ENCODE measurements around the gene PKP2. TPM values are rescaled to one million over a fixed set of nuclear protein-coding genes. Genes with fewer than 3 reads are reported as not detected.

PKP2 gene
- total and polyA plus RNA-seq, 2 of the 8 experiments (the other 6 are each of a cell fraction or from before 2014, with no cell fraction given) = 9.6 to 44.8 TPM

GRCh38 chr12:32789916-32790315 lies 106.7 kb downstream of the PKP2 start:
- WGBS, 2 experiments (ENCODE audit: extremely low coverage in 1 of 2, insufficient coverage in 1 of 2, insufficient read length in 1 of 2, insufficient replicate concordance in 2 of 2, low coverage in 1 of 2, low lambda C conversion rate in 2 of 2, missing lambda C conversion rate in 1 of 2) = 85% methylated on average over 2 of the region's 2 CpGs; no CpG with 5 or more reads in 1 of the 2 experiments
- no peaks in the 10 kb centered on the region for H3K79me1 ChIP-seq (ENCODE audit: low read depth, low read length)
- H3K27ac ChIP-seq (ENCODE audit: low read depth, low read length) = no peak overlapping the region
- H3K27me3 ChIP-seq (replicated peaks in 1 of 4; ENCODE audit: control insufficient read depth in 3 of 4, extremely low read depth in 1 of 4, insufficient read depth in 3 of 4, low read length in 3 of 4) = no peaks in the 10 kb centered on the region
- ChIA-PET CTCF (ENCODE audit: partially characterized antibody) (interaction anchor here (0.7 kb wide), 1 partner anchor 11 kb away, joined by 4 read pairs; no protein-coding TSS in a partner anchor), POLR2A (ENCODE audit: partially characterized antibody) (no interaction called here)
- no peak overlapping the region for H3K9ac ChIP-seq (replicated peaks in 1 of 4; ENCODE audit: extremely low read depth in 1 of 4, low read depth in 3 of 4, low read length in 3 of 4)
- H3K18ac ChIP-seq (ENCODE audit: extremely low read depth, low read length) = no peak overlapping the region
- H2BK15ac ChIP-seq (ENCODE audit: low read length) = no peak overlapping the region
- no peak overlapping the region for H2BK120ac ChIP-seq (replicated peaks; ENCODE audit: low read depth, low read length)
- no peak overlapping the region for H2BK5ac ChIP-seq (ENCODE audit: low read depth, low read length)
- DNase-seq (ENCODE audit: low read depth in 1 of 2, low spot score in 2 of 2) (no peak), FAIRE-seq (no peak)
- no peaks in the 10 kb centered on the region for H3K4me1 ChIP-seq (replicated peaks in 1 of 4; ENCODE audit: control insufficient read depth in 3 of 4, insufficient read depth in 4 of 4, low read length in 3 of 4)
- no peaks in the 10 kb centered on the region for H4K20me1 ChIP-seq (replicated peaks in 1 of 2; ENCODE audit: control insufficient read depth in 1 of 2, insufficient read depth in 2 of 2, low read length in 2 of 2)
- H3K79me2 ChIP-seq (ENCODE audit: control insufficient read depth in 1 of 2, insufficient read depth in 2 of 2, low read length in 2 of 2) = no peaks in the 10 kb centered on the region
- H4K5ac ChIP-seq (ENCODE audit: insufficient read length, low read depth, low read length) = no peak overlapping the region
- H4K8ac ChIP-seq (ENCODE audit: extremely low read depth, insufficient read depth, low read length) = no peak overlapping the region
- no peak overlapping the region for H3K4ac ChIP-seq (replicated peaks; ENCODE audit: insufficient read length, low read depth, low read length)
- no peak overlapping the region for H3K56ac ChIP-seq (replicated peaks; ENCODE audit: insufficient read length, low read depth, low read length)
- no peaks in the 10 kb centered on the region for H3K23me2 ChIP-seq (ENCODE audit: low read depth, low read length)
- no peak overlapping the region for H2AFZ ChIP-seq (ENCODE audit: low read length)
- TF ChIP-seq TEAD4 (IDR thresholded peaks at IDR 0.05; ENCODE audit: low read depth, low read length) (no peak), RNF2 (IDR thresholded peaks at IDR 0.05; ENCODE audit: borderline replicate concordance, low read depth, low read length, missing control alignments, poor library complexity, severe bottlenecking) (no peak), MAFK (IDR thresholded peaks at IDR 0.05; ENCODE audit: low read depth, low read length) (no peak), BCL11A (IDR thresholded peaks at IDR 0.05; ENCODE audit: low read depth in 2 of 2, low read length in 2 of 2) (no peak), BRCA1 (IDR thresholded peaks at IDR 0.05; ENCODE audit: low read depth, low read length) (no peak), CBX8 (IDR thresholded peaks at IDR 0.05; ENCODE audit: borderline replicate concordance, low read depth, low read length) (no peak)
- no peak overlapping the region for H2AK5ac ChIP-seq (ENCODE audit: low read depth, low read length)
- H2BK20ac ChIP-seq (ENCODE audit: low read length) = no peak overlapping the region
- H3K23ac ChIP-seq (ENCODE audit: insufficient read length) = no peak overlapping the region
- no peak overlapping the region for H3K14ac ChIP-seq (ENCODE audit: insufficient read length)
- H3K36me3 ChIP-seq (ENCODE audit: control insufficient read depth in 2 of 4, insufficient read depth in 4 of 4, low read length in 3 of 4) = peaks cover 0 to 13% (median 2%) of the 10 kb centered on the region in 4 experiments; a peak in 3 of 8 replicates
- no peak overlapping the region for H3K4me3 ChIP-seq (ENCODE audit: extremely low read depth in 1 of 4, insufficient read depth in 2 of 4, low read depth in 3 of 4, low read length in 4 of 4)
- no peak overlapping the region for H3K4me2 ChIP-seq (ENCODE audit: insufficient read depth in 1 of 2, low read depth in 2 of 2, low read length in 2 of 2)
- H2BK12ac ChIP-seq (ENCODE audit: low read depth, low read length) = no peak overlapping the region
- H4K91ac ChIP-seq (replicated peaks; ENCODE audit: insufficient read length, low read length) = no peak overlapping the region
- no peaks in the 10 kb centered on the region for H3K9me3 ChIP-seq (ENCODE audit: insufficient read depth in 2 of 2, low read depth in 1 of 2, low read length in 1 of 2)
